ENCODE measurements around the gene STAT3. TPM values are rescaled to one million over a fixed set of nuclear protein-coding genes. Genes with fewer than 3 reads are reported as not detected.
"Not testable (repeated sequence)": the region's sequence is repeated elsewhere in the genome, so short reads cannot be mapped to it uniquely, and the experiment has no call there.

The STAT3 gene
- total RNA-seq, 1 donor from 2014 or later, result 181 TPM

GRCh38 chr17:42266918-42267766 lies 121.1 kb downstream of the STAT3 start:
- H3K9me3 ChIP-seq, result no peaks in the 10 kb centered on the region
- H3K27me3 ChIP-seq, result no peaks in the 10 kb centered on the region
- intact Hi-C loops (cut with DNase I), result no loop called here
- TF ChIP-seq CTCF (IDR thresholded peaks at IDR 0.05), result no peak
- no peak overlapping the region for H3K4me3 ChIP-seq
- H3K27ac ChIP-seq, result no peak overlapping the region
- no peaks in the 10 kb centered on the region for H3K4me1 ChIP-seq
- DNase-seq (ENCODE audit: low spot score in 2 of 2), result no peak
- H3K36me3 ChIP-seq, result no peaks in the 10 kb centered on the region

GRCh38 chr17:42266462-42266861 lies 121.8 kb downstream of the STAT3 start:
- H3K36me3 ChIP-seq, result no peaks in the 10 kb centered on the region
- H3K27ac ChIP-seq, result no peak overlapping the region
- no peaks in the 10 kb centered on the region for H3K9me3 ChIP-seq
- H3K27me3 ChIP-seq, result no peaks in the 10 kb centered on the region
- H3K4me1 ChIP-seq, result no peaks in the 10 kb centered on the region
- TF ChIP-seq CTCF (IDR thresholded peaks at IDR 0.05), result no peak
- no peak overlapping the region for H3K4me3 ChIP-seq
- intact Hi-C loops (cut with DNase I), result no loop called here
- no peak for DNase-seq (ENCODE audit: low spot score in 2 of 2)

- H3K4me1 ChIP-seq; DNase-seq (ENCODE audit: low spot score in 2 of 2); H3K27me3 ChIP-seq; intact Hi-C loops (cut with DNase I); H3K4me3 ChIP-seq; H3K36me3 ChIP-seq; H3K9me3 ChIP-seq; H3K27ac ChIP-seq: not testable (repeated sequence)
Observed at GRCh38 chr17:42264366-42264765, 123.9 kb downstream of the STAT3 start.

Other genes with a start within 250 kb of the STAT3 start
- 137 TPM for gene RAB5C, start 233.5 kb downstream of the STAT3 start, total RNA-seq
- gene KCNH4, start 207.3 kb downstream of the STAT3 start, total RNA-seq, result not detected
- gene HCRT, start 203.0 kb downstream of the STAT3 start, total RNA-seq, result not detected
- gene GHDC, start 193.9 kb downstream of the STAT3 start, total RNA-seq, result 94.3 TPM
- gene STAT5B, start 112.1 kb downstream of the STAT3 start, total RNA-seq, result 80.6 TPM
- 105 TPM for gene STAT5A, start 99.9 kb downstream of the STAT3 start, total RNA-seq
- 548 TPM for gene CAVIN1, start 34.8 kb upstream of the STAT3 start, total RNA-seq
- 59.0 TPM for gene ATP6V0A1, start 70.4 kb upstream of the STAT3 start, total RNA-seq
- gene NAGLU, start 147.8 kb upstream of the STAT3 start, total RNA-seq, result 94.7 TPM
- not detected for gene HSD17B1, start 164.5 kb upstream of the STAT3 start, total RNA-seq
- 10.9 TPM for gene COASY, start 173.7 kb upstream of the STAT3 start, total RNA-seq
- 15.8 TPM for gene MLX, start 178.7 kb upstream of the STAT3 start, total RNA-seq
- gene PSMC3IP, start 189.3 kb upstream of the STAT3 start, total RNA-seq, result 2.9 TPM
- gene RETREG3, start 220.9 kb upstream of the STAT3 start, total RNA-seq, result 51.3 TPM
- 10.5 TPM for gene TUBG1, start 221.2 kb upstream of the STAT3 start, total RNA-seq